ENCODE data around the gene CEP135. TPM values are rescaled to one million over a fixed set of nuclear protein-coding genes. Genes with fewer than 3 reads are reported as not detected.

CEP135 gene
- total RNA-seq, 1 experiment from 2014 or later = 13.9 TPM

DNA sequence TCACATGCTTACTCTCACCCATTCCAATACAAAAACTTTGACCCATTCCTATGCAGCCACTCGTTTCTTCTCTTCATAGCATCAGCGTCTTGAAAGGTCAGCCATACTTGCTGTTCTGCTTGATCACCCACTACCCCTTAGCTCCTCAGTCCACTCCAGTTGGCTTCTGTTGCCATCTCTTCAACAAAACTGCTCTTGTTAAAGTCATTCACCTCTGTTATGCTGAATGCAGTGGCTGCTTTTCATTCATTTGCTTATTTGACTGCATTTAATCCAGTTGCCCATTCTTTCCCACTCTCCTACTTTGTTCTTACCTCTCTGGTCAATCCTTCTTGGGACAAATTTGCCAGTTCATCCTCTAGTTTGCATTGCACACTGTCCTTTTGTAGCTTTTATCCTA lies 24.9 kb downstream of the CEP135 start:
- no peak overlapping the region for H3K4me3 Mint-ChIP-seq
- Histone ChIP-seq H3K4me2 (ENCODE audit: insufficient read depth, insufficient read length, low read length) (no peak overlapping the region), H3K18ac (ENCODE audit: insufficient read length, low read depth, low read length) (no peak overlapping the region), H3K9me3 (ENCODE audit: control insufficient read depth, low read depth, low read length) (no peaks in the 10 kb centered on the region), H2BK12ac (ENCODE audit: insufficient read length, low read depth, low read length) (no peak overlapping the region), H3K79me1 (ENCODE audit: insufficient read depth, low read depth, low read length, poor library complexity, severe bottlenecking) (no peaks in the 10 kb centered on the region), H3K14ac (ENCODE audit: insufficient read depth, low read length) (no peak overlapping the region), H3K4me1 (ENCODE audit: insufficient read depth, low read length) (peaks cover 5% of the 10 kb centered on the region; the same call in 1 of the 2 replicates), H4K91ac (ENCODE audit: insufficient read length, low read depth, low read length) (no peak overlapping the region), H2AK5ac (ENCODE audit: insufficient read length, low read length) (no peak overlapping the region), H2BK15ac (ENCODE audit: low read depth, low read length) (no peak overlapping the region), H2BK120ac (ENCODE audit: low read depth, low read length, poor library complexity, severe bottlenecking) (no peak overlapping the region), H3K23ac (ENCODE audit: insufficient read length, low read depth, low read length) (no peak overlapping the region), H4K8ac (replicated peaks; ENCODE audit: insufficient read length, low read depth, low read length) (no peak overlapping the region), H3T11ph (ENCODE audit: low read length) (no peak overlapping the region), H3K56ac (ENCODE audit: insufficient read length, low read depth, low read length) (no peak overlapping the region), H3K9ac (ENCODE audit: extremely low read depth, insufficient read length, low read length) (no peak overlapping the region), H3K27me3 (ENCODE audit: insufficient read depth, low read length) (no peaks in the 10 kb centered on the region), H3K27ac (ENCODE audit: insufficient read length, low read depth, low read length) (no peak overlapping the region), H2BK20ac (ENCODE audit: low read depth, low read length, poor library complexity, severe bottlenecking) (no peak overlapping the region), H3K4ac (ENCODE audit: low read depth, low read length) (no peak overlapping the region), H2AFZ (ENCODE audit: low read length) (no peak overlapping the region), H3K23me2 (ENCODE audit: insufficient read length, low read depth, low read length, poor library complexity, severe bottlenecking) (no peaks in the 10 kb centered on the region), H4K5ac (ENCODE audit: insufficient read length, low read depth, low read length) (no peak overlapping the region), H3K79me2 (ENCODE audit: insufficient read depth, low read length) (no peaks in the 10 kb centered on the region), H2BK5ac (ENCODE audit: insufficient read length, low read length) (no peak overlapping the region), H4K20me1 (ENCODE audit: control insufficient read depth, insufficient read depth, insufficient read length) (no peaks in the 10 kb centered on the region)
- no peaks in the 10 kb centered on the region for H3K9me3 Mint-ChIP-seq
- H3K36me3 Mint-ChIP-seq (ENCODE audit: insufficient read depth in 1 of 3, low read depth in 3 of 3) = peaks cover 0 to 25% (median 19%) of the 10 kb centered on the region in 3 experiments; a peak in 3 of 7 replicates
- no CpG with 5 or more reads among the region's 2 CpGs for WGBS (ENCODE audit: extremely low coverage, insufficient read length, low lambda C conversion rate)
- no peak for DNase-seq
- H3K27ac Mint-ChIP-seq = peak overlapping the region in 2 of 3 experiments; percentile 44 to 87; a peak in 4 of 7 replicates
- H3K4me1 Mint-ChIP-seq = peaks cover 15 to 17% of the 10 kb centered on the region in 2 experiments
- H3K27me3 Mint-ChIP-seq (ENCODE audit: low read depth) = no peaks in the 10 kb centered on the region
- TF ChIP-seq, protein P1, sequence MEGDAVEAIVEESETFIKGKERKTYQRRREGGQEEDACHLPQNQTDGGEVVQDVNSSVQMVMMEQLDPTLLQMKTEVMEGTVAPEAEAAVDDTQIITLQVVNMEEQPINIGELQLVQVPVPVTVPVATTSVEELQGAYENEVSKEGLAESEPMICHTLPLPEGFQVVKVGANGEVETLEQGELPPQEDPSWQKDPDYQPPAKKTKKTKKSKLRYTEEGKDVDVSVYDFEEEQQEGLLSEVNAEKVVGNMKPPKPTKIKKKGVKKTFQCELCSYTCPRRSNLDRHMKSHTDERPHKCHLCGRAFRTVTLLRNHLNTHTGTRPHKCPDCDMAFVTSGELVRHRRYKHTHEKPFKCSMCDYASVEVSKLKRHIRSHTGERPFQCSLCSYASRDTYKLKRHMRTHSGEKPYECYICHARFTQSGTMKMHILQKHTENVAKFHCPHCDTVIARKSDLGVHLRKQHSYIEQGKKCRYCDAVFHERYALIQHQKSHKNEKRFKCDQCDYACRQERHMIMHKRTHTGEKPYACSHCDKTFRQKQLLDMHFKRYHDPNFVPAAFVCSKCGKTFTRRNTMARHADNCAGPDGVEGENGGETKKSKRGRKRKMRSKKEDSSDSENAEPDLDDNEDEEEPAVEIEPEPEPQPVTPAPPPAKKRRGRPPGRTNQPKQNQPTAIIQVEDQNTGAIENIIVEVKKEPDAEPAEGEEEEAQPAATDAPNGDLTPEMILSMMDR (conservative IDR thresholded peaks at IDR 0.05) = no peak

Data from H9 (cell line).